ENCODE results near the gene RGS12.

- TF ChIP-seq POLR2AphosphoS5 (IDR thresholded peaks at IDR 0.05; ENCODE audit: low read depth, low read length) (no peak), POLR2A (IDR thresholded peaks at IDR 0.05; ENCODE audit: low read depth, low read length) (no peak), TAF1 (IDR thresholded peaks at IDR 0.05; ENCODE audit: borderline replicate concordance, low read depth, low read length) (no peak)
These were observed 44.5 kb downstream of the RGS12 start for GRCh38 chr4:3337357-3337732.
